ENCODE results near the gene SARNP.

The SARNP gene

DNA sequence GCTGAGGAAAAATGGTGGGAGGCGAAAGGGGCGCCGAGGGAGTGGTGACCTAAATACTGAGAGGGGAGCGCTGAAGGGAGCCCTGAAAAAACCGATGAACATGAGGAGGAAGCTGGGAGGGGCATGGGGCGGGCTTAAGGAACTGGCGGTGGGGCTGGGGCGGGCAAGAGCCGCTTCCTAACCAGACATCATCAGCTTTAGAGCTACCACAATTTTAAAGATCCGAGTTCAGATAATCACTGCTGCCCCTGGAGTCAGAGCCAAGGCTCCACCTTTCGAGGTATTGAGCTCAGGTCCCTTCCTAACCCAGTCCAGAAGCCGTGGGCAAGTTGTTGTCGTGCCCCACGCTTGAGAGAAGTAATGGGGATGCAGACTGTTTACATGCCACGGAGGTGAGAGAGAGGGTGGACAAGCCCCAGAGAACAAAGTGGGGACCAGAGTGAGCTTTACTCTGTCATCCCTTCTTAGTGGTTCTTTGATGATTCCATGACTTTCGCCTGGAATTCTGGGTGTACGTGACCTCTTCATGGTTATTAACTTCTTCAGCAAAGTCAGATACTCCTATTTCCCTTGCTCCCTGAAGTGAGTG, 710 bp upstream of the SARNP start:
- TF ChIP-seq, protein P1, sequence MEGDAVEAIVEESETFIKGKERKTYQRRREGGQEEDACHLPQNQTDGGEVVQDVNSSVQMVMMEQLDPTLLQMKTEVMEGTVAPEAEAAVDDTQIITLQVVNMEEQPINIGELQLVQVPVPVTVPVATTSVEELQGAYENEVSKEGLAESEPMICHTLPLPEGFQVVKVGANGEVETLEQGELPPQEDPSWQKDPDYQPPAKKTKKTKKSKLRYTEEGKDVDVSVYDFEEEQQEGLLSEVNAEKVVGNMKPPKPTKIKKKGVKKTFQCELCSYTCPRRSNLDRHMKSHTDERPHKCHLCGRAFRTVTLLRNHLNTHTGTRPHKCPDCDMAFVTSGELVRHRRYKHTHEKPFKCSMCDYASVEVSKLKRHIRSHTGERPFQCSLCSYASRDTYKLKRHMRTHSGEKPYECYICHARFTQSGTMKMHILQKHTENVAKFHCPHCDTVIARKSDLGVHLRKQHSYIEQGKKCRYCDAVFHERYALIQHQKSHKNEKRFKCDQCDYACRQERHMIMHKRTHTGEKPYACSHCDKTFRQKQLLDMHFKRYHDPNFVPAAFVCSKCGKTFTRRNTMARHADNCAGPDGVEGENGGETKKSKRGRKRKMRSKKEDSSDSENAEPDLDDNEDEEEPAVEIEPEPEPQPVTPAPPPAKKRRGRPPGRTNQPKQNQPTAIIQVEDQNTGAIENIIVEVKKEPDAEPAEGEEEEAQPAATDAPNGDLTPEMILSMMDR (IDR thresholded peaks at IDR 0.05), result peak; percentile 4
- H3K4me3 ChIP-seq (ENCODE audit: low read depth in 1 of 2, low read length in 1 of 2), result peak overlapping the region; percentile 78 to 86
- peaks cover 23 to 28% of the 10 kb centered on the region in 2 experiments for H3K4me1 ChIP-seq (ENCODE audit: control insufficient read depth in 1 of 2, insufficient read depth in 1 of 2, low read depth in 1 of 2, low read length in 1 of 2)
- peak overlapping the region; percentile 85 for H3K27ac ChIP-seq
- no peaks in the 10 kb centered on the region for H3K27me3 ChIP-seq
- no peaks in the 10 kb centered on the region for H3K9me3 ChIP-seq
- peaks cover 49% of the 10 kb centered on the region for H3K36me3 ChIP-seq

DNA sequence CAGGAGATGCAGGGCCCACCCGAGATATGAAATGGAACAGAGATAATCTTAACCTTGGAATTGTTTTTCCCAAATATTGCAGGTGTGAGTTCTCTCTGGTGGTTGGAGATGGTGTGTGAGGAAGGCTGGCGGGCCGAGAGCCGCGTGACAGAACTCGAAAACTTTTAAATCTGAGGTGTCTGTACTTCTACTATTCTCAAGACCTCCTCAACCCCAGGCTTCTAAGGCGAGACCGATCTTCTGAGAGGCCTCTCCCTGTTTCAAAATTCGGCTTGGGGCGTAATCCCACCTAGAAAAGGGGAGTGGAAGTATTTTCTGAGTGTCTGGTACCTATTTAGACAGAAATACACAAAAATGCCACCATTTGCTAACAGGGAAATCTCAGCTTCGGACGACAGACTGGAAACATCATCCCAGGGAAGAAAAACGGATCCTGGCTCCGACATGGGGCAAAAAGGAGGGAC, 611 bp downstream of the SARNP start:
- Histone ChIP-seq H3K9me3 (no peaks in the 10 kb centered on the region), H3K27me3 (no peaks in the 10 kb centered on the region), H3K4me3 (ENCODE audit: low read depth in 1 of 2, low read length in 1 of 2) (peak overlapping the region; percentile 78 to 86), H3K27ac (peak overlapping the region; percentile 85), H3K36me3 (peaks cover 42% of the 10 kb centered on the region), H3K4me1 (ENCODE audit: control insufficient read depth in 1 of 2, insufficient read depth in 1 of 2, low read depth in 1 of 2, low read length in 1 of 2) (peaks cover 23 to 28% of the 10 kb centered on the region in 2 experiments)
- TF ChIP-seq, protein P1 (IDR thresholded peaks at IDR 0.05), result no peak

DNA sequence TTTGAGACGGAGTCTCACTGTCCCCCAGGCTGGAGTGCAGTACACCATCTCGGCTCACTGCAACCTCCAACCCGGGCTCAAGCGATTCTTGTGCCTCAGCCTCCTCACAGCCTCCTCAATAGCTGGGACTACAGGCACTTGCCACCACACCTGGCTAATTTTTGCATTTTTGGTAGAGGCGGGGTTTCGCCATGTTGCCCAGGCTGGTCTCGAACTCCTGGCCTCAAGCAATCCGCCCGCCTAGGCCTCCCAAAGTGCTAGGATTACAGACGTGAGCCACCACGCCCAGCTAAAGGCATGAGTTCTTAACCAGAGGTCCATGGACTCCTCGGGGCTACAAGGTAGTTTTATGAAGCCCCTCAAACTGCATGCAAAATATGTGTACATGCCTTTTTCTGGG, 2.1 kb downstream of the SARNP start:
- no peak overlapping the region for H3K27ac ChIP-seq
- H3K4me3 ChIP-seq (ENCODE audit: low read depth in 1 of 2, low read length in 1 of 2), result no peak overlapping the region
- H3K4me1 ChIP-seq (ENCODE audit: control insufficient read depth in 1 of 2, insufficient read depth in 1 of 2, low read depth in 1 of 2, low read length in 1 of 2), result peaks cover 23 to 28% of the 10 kb centered on the region in 2 experiments
- TF ChIP-seq, protein P1 (IDR thresholded peaks at IDR 0.05), result no peak
- H3K36me3 ChIP-seq, result peaks cover 27% of the 10 kb centered on the region
- H3K9me3 ChIP-seq, result no peaks in the 10 kb centered on the region
- H3K27me3 ChIP-seq, result no peaks in the 10 kb centered on the region

DNA sequence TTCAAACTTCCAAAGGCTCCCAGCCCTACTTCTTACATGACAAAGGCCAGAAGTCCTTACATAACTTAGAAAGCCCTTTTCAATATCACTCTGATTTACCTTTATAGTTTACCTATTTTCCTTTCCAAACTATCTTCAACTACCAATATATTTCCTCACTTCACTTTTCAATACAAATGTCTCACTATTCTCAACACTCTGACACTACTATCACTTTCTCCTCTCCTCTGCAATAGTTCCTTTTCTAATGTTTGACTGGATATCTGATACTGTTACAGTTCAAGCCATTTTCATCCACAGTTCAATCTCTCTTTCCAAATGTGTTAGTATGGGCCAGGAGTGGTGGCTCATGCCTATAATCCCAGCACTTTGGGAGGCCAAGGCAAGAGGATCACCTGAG, 3.3 kb downstream of the SARNP start:
- TF ChIP-seq, protein P1 (IDR thresholded peaks at IDR 0.05), result no peak

DNA sequence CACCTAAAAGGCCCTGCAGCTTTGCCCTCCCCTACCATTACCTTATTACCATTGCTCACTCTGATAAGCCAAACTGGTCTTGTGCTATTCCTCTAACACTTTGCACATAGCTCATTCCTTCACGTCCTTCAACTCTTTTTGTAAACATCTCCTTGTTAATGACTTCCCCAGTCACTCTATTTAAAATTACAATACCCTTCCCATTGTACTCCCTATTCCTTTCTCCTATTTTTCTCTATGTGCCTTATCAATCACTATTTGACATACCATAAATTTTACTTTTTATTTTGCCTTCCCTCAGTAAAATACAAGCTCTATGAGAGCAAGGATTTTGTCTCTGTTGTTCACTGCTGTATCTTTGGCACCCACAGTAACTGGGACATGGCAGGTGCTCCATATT, 5.4 kb downstream of the SARNP start:
- Histone ChIP-seq H3K4me3 (ENCODE audit: low read depth in 1 of 2, low read length in 1 of 2) (no peak overlapping the region), H3K9me3 (no peaks in the 10 kb centered on the region), H3K36me3 (peaks cover 27% of the 10 kb centered on the region), H3K27ac (no peak overlapping the region), H3K27me3 (no peaks in the 10 kb centered on the region), H3K4me1 (ENCODE audit: control insufficient read depth in 1 of 2, insufficient read depth in 1 of 2, low read depth in 1 of 2, low read length in 1 of 2) (peaks cover 10 to 15% of the 10 kb centered on the region in 2 experiments)
- TF ChIP-seq, protein P1 (IDR thresholded peaks at IDR 0.05), result no peak

More for the DNA sequence above, 3.3 kb downstream of the SARNP start:
- peaks cover 21 to 27% of the 10 kb centered on the region in 2 experiments for H3K4me1 ChIP-seq (ENCODE audit: control insufficient read depth in 1 of 2, insufficient read depth in 1 of 2, low read depth in 1 of 2, low read length in 1 of 2)
- H3K27me3 ChIP-seq, result no peaks in the 10 kb centered on the region
- no peak overlapping the region for H3K4me3 ChIP-seq (ENCODE audit: low read depth in 1 of 2, low read length in 1 of 2)
- no peak overlapping the region for H3K27ac ChIP-seq
- peaks cover 16% of the 10 kb centered on the region for H3K36me3 ChIP-seq
- H3K9me3 ChIP-seq, result no peaks in the 10 kb centered on the region

All from neutrophil (primary cell).